SK-N-SH treated with all-trans-retinoic acid at 6 μM for 48 hours (cell line): Measurements from ENCODE around the gene KCNJ1.

ENCODE experiments used
- ATAC-seq: fragments of 200-7000 bp; cut with Tn5 transposase; 3 replicates; pipeline ENCODE4 v1.9.1; 2020; ENCODE audit warnings: mild to moderate bottlenecking, moderate library complexity
- ARNTL ChIP-seq: fragments of 450-650 bp; formaldehyde crosslinking; IDR thresholded peaks from 2 replicates; pipeline ENCODE4 v1.5.0; 2020; ENCODE audit warnings: low read depth, mild to moderate bottlenecking, moderate library complexity, borderline replicate concordance
- BACH2 ChIP-seq: fragments of 250-450 bp; sonication (Bioruptor Pico); IDR thresholded peaks from 2 replicates; pipeline ENCODE4 v1.9.0; 2021; ENCODE audit warnings: mild to moderate bottlenecking, borderline replicate concordance
- CREB5 ChIP-seq: fragments of 250-450 bp; sonication (Bioruptor Pico); IDR thresholded peaks from 2 replicates; pipeline ENCODE4 v1.5.1; 2020; ENCODE audit warnings: low read depth, mild to moderate bottlenecking, moderate library complexity
- CSDC2 ChIP-seq: fragments of 250-450 bp; sonication (Bioruptor Pico); IDR thresholded peaks from 2 replicates; pipeline ENCODE4 v1.5.0; 2020; ENCODE audit warnings: mild to moderate bottlenecking, moderate library complexity
- CSRNP3 ChIP-seq: fragments of 250-450 bp; sonication (Bioruptor Pico); IDR thresholded peaks from 2 replicates; pipeline ENCODE4 v1.5.1; 2021; ENCODE audit warnings: mild to moderate bottlenecking, moderate library complexity
- ESRRG ChIP-seq: fragments of 250-450 bp; sonication (Bioruptor Pico); IDR thresholded peaks from 2 replicates; pipeline ENCODE4 v1.6.1; 2021; ENCODE audit warnings: mild to moderate bottlenecking
- GLIS3 ChIP-seq: fragments of 250-450 bp; sonication (Bioruptor Pico); IDR thresholded peaks from 2 replicates; pipeline ENCODE4 v1.5.0; 2020; ENCODE audit warnings: mild to moderate bottlenecking, moderate library complexity
- ISL1 ChIP-seq: fragments of 250-450 bp; sonication (Bioruptor Pico); IDR thresholded peaks from 2 replicates; pipeline ENCODE4 v2.1.2; 2022; ENCODE audit warnings: mild to moderate bottlenecking, moderate library complexity
- OSR1 ChIP-seq: fragments of 250-450 bp; sonication (Bioruptor Pico); IDR thresholded peaks from 2 replicates; pipeline ENCODE4 v1.8.0; 2022; ENCODE audit warnings: moderate library complexity, mild to moderate bottlenecking, inconsistent platforms
- PATZ1 ChIP-seq: fragments of 250-450 bp; sonication (Bioruptor Pico); IDR thresholded peaks from 2 replicates; pipeline ENCODE4 v1.8.0; 2020; ENCODE audit warnings: mild to moderate bottlenecking, moderate library complexity, borderline replicate concordance
- PPARA ChIP-seq: fragments of 250-450 bp; sonication (Bioruptor Pico); IDR thresholded peaks from 2 replicates; pipeline ENCODE4 v1.5.0; 2020; ENCODE audit warnings: mild to moderate bottlenecking, borderline replicate concordance
- RARB ChIP-seq: fragments of 250-450 bp; sonication (Bioruptor Pico); IDR thresholded peaks from 2 replicates; pipeline ENCODE4 v1.8.0; 2021; ENCODE audit warnings: mild to moderate bottlenecking, moderate library complexity
- SNAI2 ChIP-seq: fragments of 250-450 bp; sonication (Bioruptor Pico); IDR thresholded peaks from 2 replicates; pipeline ENCODE4 v1.5.0; 2020; ENCODE audit warnings: mild to moderate bottlenecking, moderate library complexity
- TCF4 ChIP-seq: fragments of 250-450 bp; sonication (Bioruptor Pico); IDR thresholded peaks from 2 replicates; pipeline ENCODE4 v1.8.0; 2021; ENCODE audit warnings: mild to moderate bottlenecking, moderate library complexity, borderline replicate concordance
- TOX ChIP-seq: fragments of 250-450 bp; sonication (Bioruptor Pico); IDR thresholded peaks from 2 replicates; pipeline ENCODE4 v1.8.0; 2021; ENCODE audit warnings: mild to moderate bottlenecking, moderate library complexity, borderline replicate concordance
- TSHZ2 ChIP-seq: fragments of 250-450 bp; sonication (Bioruptor Pico); IDR thresholded peaks from 2 replicates; pipeline ENCODE4 v1.5.0; 2020; ENCODE audit warnings: mild to moderate bottlenecking, moderate library complexity
- ZC3H10 ChIP-seq: fragments of 250-450 bp; sonication (Bioruptor Pico); IDR thresholded peaks from 2 replicates; pipeline ENCODE4 v1.5.1; 2021; ENCODE audit warnings: mild to moderate bottlenecking, moderate library complexity
- ZFP30 ChIP-seq: fragments of 450-650 bp; formaldehyde crosslinking; IDR thresholded peaks from 2 replicates; pipeline ENCODE4 v1.5.0; 2022; ENCODE audit warnings: mild to moderate bottlenecking, moderate library complexity
- ZNF565 ChIP-seq: fragments of 450-650 bp; formaldehyde crosslinking; conservative IDR thresholded peaks from 2 replicates; pipeline ENCODE4 v1.5.0; 2020; ENCODE audit warnings: low read depth, mild to moderate bottlenecking, moderate library complexity
- ZNF70 ChIP-seq: fragments of 450-650 bp; formaldehyde crosslinking; IDR thresholded peaks from 2 replicates; pipeline ENCODE4 v1.5.0; 2020; ENCODE audit warnings: mild to moderate bottlenecking, moderate library complexity
- ZNF8 ChIP-seq: fragments of 450-650 bp; formaldehyde crosslinking; IDR thresholded peaks from 2 replicates; pipeline ENCODE4 v1.5.0; 2020; ENCODE audit warnings: mild to moderate bottlenecking, moderate library complexity

Gene KCNJ1

GRCh38 chr11:128867277-128867676, at the start of gene KCNJ1:
Gene KCNJ1, minus strand, starts transcription at chr11:128867296. Its CDS starts 27,053 bp downstream, at chr11:128840243.
- no peak for ATAC-seq

GRCh38 chr11:128916681-128917080, 49.6 kb upstream of the KCNJ1 start:
- no peak for TF ChIP-seq ZNF70 (CRISPR knock-in tag)
- no peak for TF ChIP-seq ZFP30 (CRISPR knock-in tag)
- no peak for TF ChIP-seq ARNTL
- no peak for TF ChIP-seq CSRNP3 (CRISPR knock-in tag)
- TF ChIP-seq ZNF8 (CRISPR knock-in tag): no peak
- TF ChIP-seq ZC3H10 (CRISPR knock-in tag): no peak
- TF ChIP-seq SNAI2 (CRISPR knock-in tag): no peak
- no peak for TF ChIP-seq ISL1 (CRISPR knock-in tag)
- no peak for TF ChIP-seq GLIS3
- no peak for TF ChIP-seq RARB
- no peak for TF ChIP-seq OSR1
- no peak for TF ChIP-seq CSDC2 (CRISPR knock-in tag)
- no peak for TF ChIP-seq TCF4 (CRISPR knock-in tag)
- TF ChIP-seq ESRRG (CRISPR knock-in tag): no peak
- TF ChIP-seq BACH2 (CRISPR knock-in tag): no peak
- no peak for TF ChIP-seq CREB5 (CRISPR knock-in tag)
- no peak for TF ChIP-seq TOX (CRISPR knock-in tag)
- no peak for ATAC-seq

More at GRCh38 chr11:128867277-128867676, at the start of gene KCNJ1:
- TF ChIP-seq TCF4 (CRISPR knock-in tag) (no peak), PPARA (CRISPR knock-in tag) (no peak), ISL1 (CRISPR knock-in tag) (no peak), CREB5 (CRISPR knock-in tag) (no peak), ZFP30 (CRISPR knock-in tag) (no peak), ZNF70 (CRISPR knock-in tag) (no peak), BACH2 (CRISPR knock-in tag) (no peak), TOX (CRISPR knock-in tag) (no peak), CSDC2 (CRISPR knock-in tag) (no peak), ESRRG (CRISPR knock-in tag) (no peak), PATZ1 (CRISPR knock-in tag) (no peak), ZNF8 (CRISPR knock-in tag) (no peak), OSR1 (no peak), TSHZ2 (CRISPR knock-in tag) (no peak), RARB (no peak)
- TF ChIP-seq, all 23 proteins: peak for 0

- no peak for ATAC-seq
- no peak for TF ChIP-seq OSR1
- no peak for TF ChIP-seq TSHZ2 (CRISPR knock-in tag)
- TF ChIP-seq TCF4 (CRISPR knock-in tag): no peak
- TF ChIP-seq PPARA (CRISPR knock-in tag): no peak
- no peak for TF ChIP-seq CSDC2 (CRISPR knock-in tag)
- no peak for TF ChIP-seq ZNF8 (CRISPR knock-in tag)
- no peak for TF ChIP-seq ARNTL
- no peak for TF ChIP-seq CSRNP3 (CRISPR knock-in tag)
- TF ChIP-seq GLIS3: no peak
- TF ChIP-seq ZNF70 (CRISPR knock-in tag): no peak
- no peak for TF ChIP-seq ZNF565
Measured at GRCh38 chr11:128916037-128916572, 49.0 kb upstream of the KCNJ1 start.
